Caki2 (cell line): Measurements from ENCODE around the gene MTMR11. TPM values are rescaled to one million over a fixed set of nuclear protein-coding genes. Genes with fewer than 3 reads are reported as not detected.
"Not testable (repeated sequence)": the region's sequence is repeated elsewhere in the genome, so short reads cannot be mapped to it uniquely, and the experiment has no call there.

Experiments
- DNase-seq: peaks from one replicate; pipeline ENCODE4 v3.0.0-alpha.2; 2015; ENCODE audit warnings: low read depth
- in situ Hi-C: cut with HindIII; loops from 2 replicates; pipeline ENCODE4 v1.10.0; 2016; ENCODE audit warnings: low sequenced_read_pairs, low pct_unique_long_range_greater_than_20kb, mixed read lengths
- total RNA-seq: library from RNA; depleted of rRNA; stranded (reverse); fragments of >200 nt; shearing (Covaris generic); gene quantifications from 2 replicates; pipeline ENCODE4 v1.2.3, GENCODE V29; 2014; ENCODE audit warnings: low replicate concordance; rRNA removed

Gene MTMR11
- 12.9 and 13.8 TPM in 2 replicates for total RNA-seq

GRCh38 chr1:149936170-149936991 lies at the start of gene MTMR11:
Gene MTMR11 (minus strand): TSS chr1:149936879. CDS start chr1:149936647, 232 bp downstream.
- DNase-seq = peak; percentile 61
- in situ Hi-C loops = no loop called here

DNA sequence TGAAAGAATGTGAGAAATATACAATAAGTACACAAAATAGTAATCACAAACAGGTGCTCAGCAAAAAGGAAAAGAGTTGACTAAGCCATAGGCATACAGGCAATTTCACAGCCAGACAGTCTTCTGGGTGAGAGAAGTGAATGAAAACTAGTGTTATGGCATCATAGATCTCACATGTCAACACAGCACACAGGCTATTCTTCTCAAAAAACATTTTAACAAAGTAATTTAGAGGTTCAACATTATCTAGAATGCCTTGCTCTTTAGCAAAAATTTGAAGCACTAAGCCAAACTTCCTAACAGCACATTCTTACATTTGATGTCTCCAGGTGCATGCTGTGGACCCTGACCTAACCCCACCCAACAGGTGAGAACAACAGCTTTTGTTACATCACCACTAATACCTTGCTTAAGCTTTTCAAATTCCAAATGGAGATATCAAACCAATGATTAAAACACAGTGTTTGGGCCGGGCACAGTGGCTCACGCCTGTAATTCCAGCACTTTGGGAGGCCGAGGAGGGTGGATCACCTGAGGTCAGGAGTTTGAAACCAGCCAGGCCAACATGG lies 43.4 kb upstream of the MTMR11 start:
- in situ Hi-C loops = no loop called here
- no peak for DNase-seq

DNA sequence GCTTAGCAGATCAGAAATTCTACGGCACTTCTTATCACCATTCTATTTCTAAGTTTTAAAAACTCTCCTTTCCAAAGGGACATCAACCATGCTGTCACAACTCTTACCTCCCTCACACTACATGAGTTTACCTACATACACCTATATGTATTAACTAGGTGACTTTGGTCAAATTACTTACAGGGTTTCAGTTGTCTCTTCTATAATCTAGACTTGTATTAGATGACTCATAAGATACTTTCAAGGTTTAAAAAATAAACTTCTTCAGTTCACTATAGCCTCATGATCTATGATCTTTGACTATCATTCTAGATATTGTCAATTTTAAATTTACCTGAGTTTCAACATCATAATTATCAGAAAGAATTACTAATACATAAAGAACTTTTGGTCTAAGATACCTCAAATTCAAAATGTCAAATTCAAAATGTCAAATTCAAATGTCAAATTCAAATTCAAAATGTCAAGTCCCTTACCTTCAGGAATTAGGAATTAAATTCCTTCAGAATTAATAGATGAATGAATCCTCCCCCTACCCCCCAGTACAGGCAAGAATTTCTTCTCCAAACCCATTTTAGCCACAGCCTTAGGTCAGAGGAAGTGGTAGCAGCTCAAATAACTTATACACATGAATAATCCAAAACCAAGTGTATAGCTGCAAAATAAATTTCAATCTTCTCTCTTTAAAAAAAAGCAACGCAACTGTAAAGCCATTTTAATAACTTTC lies 42.7 kb upstream of the MTMR11 start:
- no peak for DNase-seq
- in situ Hi-C loops = no loop called here

DNA sequence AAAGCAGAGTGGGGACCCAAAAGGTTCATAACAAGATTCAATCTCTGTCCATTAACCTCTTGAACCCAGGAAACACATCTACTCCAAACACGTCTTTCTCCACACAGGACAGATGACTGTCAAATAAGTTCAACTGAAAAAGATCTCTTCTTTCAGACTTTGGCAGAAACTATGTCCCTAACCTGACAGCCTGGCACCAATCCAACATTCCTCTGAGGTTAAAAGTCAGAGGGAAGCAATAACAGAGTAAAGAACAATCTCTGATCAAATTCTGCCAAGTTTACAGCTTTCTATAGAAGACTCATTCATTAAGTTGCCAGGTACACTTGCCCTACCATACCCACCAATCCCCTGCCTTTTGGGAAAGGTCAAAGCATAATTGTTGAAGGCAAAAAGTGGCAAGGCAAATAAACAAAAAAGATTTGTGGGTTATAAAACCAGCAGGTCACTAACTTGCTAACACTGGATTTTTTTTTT lies 41.9 kb upstream of the MTMR11 start:
- in situ Hi-C loops = no loop called here
- peak; percentile 44 for DNase-seq

DNA sequence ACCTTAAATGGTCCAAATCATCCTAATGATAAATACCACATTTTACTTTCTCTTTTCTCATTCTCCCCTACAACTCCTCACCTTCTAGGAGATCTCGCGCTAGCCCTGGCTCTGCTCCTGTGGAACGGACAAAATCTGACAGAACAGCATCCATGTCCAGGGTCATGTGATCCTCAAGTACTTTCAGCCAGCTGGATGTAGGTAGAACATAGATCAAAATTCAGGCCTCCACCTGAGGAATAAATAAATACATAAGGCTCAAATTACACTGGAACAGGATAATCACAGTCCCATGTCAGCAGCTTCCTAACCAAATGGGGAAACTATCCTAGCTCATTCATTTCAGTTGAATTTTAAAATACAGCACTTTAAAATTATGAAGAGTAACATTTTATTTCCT lies 40.7 kb upstream of the MTMR11 start:
- in situ Hi-C loops = no loop called here
- no peak for DNase-seq

GRCh38 chr1:149972547-149972946 lies 35.9 kb upstream of the MTMR11 start:
- DNase-seq = no peak
- in situ Hi-C loops = no loop called here

DNA sequence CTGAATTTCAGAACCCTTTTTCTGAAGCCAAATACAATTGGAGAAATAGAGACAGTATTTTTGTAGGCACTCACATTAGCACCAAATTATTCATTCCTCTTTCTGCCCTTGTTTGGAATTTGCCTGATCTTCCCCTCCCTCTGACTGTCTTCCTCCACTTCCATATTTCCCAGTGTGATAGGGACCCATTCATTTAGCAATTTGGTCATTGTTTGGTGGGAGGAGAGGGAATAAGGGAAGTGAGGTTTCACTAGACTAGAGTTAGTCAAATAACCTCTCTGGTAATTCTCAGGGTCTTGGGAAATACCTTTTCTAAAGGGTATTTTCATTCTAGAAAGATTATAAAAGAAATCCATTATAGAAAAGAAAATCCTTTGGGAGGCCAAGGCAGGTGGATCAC lies 31.0 kb upstream of the MTMR11 start:
- in situ Hi-C loops = loop anchor here (10.0 kb wide), 1 partner anchor 97 kb away; the partner anchor contains the start of gene VPS45
- no peak for DNase-seq

DNA sequence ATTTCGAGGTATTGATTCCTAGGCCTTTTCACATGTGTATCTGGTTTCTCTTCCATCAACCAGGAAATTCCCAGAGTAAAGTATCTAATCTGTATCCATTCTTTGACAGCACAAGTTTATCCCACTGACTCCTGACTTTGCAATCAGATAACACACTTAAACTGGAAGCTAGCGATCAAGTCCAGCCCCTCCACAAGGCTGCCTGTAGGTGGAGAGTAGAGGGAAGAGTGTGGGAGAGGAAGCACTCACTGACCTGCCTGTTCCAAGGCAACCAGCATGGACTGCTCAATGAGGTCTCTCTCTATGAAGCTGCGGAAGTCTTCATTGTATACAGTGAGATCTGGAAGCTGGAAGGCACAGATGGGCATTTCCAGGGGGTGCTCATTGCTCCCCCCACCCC lies 30.4 kb upstream of the MTMR11 start:
- in situ Hi-C loops = loop anchor here (10.0 kb wide), 1 partner anchor 98 kb away; the partner anchor contains the start of gene VPS45
- no peak for DNase-seq

- in situ Hi-C loops = loop anchor here (10.0 kb wide), 1 partner anchor 98 kb away; the partner anchor contains the start of gene VPS45
- DNase-seq = no peak
Observed at GRCh38 chr1:149966405-149966804, 29.7 kb upstream of the MTMR11 start.

- no peak for DNase-seq
- in situ Hi-C loops = loop anchor here (10.0 kb wide), 1 partner anchor 99 kb away; the partner anchor contains the start of gene VPS45
Observed at GRCh38 chr1:149965440-149965839, 28.8 kb upstream of the MTMR11 start.

DNA sequence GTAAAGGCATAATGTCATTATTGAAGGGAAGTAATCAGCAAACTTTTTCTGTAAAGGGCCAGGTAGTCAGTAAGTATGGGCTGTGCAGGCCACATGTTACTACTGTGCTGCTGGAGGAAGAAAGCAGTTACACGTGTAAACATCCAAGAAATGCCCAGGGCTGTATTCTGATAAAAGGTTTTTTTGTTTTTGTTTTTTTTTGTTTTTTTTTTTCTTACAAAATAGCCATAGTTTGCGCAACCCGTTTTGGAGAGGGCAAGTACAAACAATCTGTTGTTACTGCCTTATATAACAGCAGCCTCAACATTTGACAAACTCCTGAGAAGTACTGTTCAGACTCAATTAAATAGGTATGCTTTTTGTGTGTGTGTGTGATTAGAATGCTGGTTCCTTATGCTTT lies 26.7 kb upstream of the MTMR11 start:
- in situ Hi-C loops = loop anchor here (10.0 kb wide), 1 partner anchor 101 kb away; the partner anchor contains the start of gene VPS45
- no peak for DNase-seq

- DNase-seq = no peak
- in situ Hi-C loops = loop anchor here (10.0 kb wide), 1 partner anchor 102 kb away; the partner anchor contains the start of gene VPS45
Observed at GRCh38 chr1:149962736-149963135, 26.1 kb upstream of the MTMR11 start.

- peak; percentile 70 for DNase-seq
- in situ Hi-C loops = loop anchor here (10.0 kb wide), 1 partner anchor 103 kb away; the partner anchor contains the start of gene VPS45
Observed at GRCh38 chr1:149962039-149962647, 25.5 kb upstream of the MTMR11 start.

DNA sequence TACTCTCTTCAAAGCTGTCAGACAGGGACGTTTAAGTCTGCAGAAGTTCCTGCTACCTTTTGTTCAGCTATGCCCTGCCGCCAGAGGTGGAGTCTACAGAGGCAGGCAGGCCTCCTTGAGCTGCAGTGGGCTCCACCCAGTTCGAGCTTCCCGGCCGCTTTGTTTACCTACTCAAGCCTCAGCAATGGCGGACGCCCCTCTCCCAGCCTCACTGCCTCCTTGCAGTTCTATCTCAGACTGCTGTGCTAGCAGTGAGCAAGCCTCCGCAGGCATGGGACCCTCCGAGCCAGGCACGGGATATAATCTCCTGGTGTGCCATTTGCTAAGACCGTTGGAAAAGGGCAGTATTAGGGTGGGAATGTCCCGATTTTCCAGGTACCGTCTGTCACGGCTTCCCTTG lies 20.9 kb upstream of the MTMR11 start:
- DNase-seq, in situ Hi-C loops: not testable (repeated sequence)

DNA sequence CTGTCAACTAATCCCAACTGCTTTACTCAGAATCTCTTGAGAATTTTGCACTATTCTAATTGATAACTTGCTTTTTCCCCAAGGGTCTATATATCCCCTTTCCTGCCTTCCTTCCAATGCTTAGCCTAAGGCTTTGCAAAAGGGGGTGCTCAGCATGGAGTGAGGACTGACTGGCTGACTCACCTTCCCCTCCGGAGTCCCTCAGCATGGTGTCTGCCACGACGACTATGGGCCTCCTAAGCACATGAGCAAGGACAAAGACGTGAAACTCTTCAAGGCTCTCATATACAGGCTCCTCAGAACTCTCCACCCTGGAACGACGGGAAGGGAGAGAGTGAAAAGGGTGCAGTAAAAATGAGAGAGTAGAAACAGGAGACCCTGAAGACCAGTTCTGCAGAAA lies 13.2 kb upstream of the MTMR11 start:
- DNase-seq = no peak
- in situ Hi-C loops = no loop called here

GRCh38 chr1:149945206-149945605 lies 8.5 kb upstream of the MTMR11 start:
- no peak for DNase-seq
- in situ Hi-C loops = no loop called here

GRCh38 chr1:149942885-149943284 lies 6.2 kb upstream of the MTMR11 start:
- no peak for DNase-seq
- in situ Hi-C loops = no loop called here

DNA sequence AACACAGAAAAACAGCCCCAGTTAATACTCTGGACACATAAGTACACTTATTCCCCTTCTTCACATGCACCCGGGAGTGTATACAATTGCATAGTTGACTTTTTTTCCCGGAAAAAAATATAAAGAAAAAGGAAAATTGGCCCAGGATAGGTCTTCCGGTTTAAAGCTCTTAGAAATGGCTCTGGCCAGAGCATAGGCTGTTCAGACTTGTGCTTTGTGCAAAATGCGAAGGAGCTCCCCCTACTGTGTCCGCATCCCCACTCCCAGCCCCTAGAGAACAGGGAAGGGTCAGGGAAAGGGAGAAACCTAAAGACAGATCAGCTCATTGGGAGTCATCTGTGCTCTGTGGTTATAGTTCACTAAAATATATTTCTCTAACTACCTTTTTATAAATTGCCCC lies 5.5 kb upstream of the MTMR11 start:
- no peak for DNase-seq
- in situ Hi-C loops = no loop called here
